Effector CD8-positive, alpha-beta T cell (primary cell): ENCODE measurements around the gene TPRN.

Experiments used
- DNase-seq: peaks from one replicate; lab custom pipeline; 2025; lab: John Stamatoyannopoulos, UW

TPRN gene

DNA sequence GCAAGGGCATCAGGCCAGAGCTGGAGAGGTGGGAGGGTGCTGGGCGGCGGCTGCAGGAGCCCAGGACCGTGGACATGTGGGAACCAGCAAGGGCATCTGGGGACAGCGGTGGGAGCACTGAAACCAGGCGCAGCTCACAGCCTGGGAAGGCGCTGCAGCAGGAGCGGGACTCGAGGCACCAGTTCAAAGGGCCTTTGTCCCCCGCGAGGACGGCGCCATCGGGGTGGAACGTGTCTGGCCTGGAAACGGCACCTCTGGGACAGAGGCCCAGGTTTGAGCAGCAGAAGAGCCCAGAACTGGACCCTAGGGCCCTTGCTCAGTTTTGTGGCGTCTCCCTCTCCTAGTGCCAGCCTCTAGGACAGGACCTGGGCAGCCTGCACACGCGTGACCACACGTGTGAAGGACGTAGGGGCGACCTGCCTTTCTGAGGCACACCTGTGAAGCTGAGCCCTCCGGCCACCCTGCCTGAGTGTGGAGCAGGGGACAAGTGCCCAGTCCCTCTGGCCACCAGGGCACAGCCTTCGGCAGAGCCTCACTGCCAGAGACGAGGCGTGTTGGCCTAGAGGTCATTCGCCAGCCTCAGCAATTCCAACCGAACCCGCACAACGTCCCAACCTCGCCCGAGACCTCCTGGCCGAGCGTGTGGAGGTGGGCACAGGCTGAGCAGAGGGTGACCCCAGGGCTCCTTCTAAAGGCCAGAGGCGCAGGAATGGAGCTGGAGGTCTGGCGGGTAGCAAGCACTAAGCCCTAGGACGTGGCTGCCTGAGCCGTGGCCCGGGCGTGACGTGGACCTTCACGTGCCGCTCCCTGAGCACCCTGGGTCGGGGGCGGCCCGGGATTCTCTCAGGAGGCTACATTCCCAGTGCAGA is 26.5 kb downstream of the TPRN start:
- DNase-seq = no peak

DNA sequence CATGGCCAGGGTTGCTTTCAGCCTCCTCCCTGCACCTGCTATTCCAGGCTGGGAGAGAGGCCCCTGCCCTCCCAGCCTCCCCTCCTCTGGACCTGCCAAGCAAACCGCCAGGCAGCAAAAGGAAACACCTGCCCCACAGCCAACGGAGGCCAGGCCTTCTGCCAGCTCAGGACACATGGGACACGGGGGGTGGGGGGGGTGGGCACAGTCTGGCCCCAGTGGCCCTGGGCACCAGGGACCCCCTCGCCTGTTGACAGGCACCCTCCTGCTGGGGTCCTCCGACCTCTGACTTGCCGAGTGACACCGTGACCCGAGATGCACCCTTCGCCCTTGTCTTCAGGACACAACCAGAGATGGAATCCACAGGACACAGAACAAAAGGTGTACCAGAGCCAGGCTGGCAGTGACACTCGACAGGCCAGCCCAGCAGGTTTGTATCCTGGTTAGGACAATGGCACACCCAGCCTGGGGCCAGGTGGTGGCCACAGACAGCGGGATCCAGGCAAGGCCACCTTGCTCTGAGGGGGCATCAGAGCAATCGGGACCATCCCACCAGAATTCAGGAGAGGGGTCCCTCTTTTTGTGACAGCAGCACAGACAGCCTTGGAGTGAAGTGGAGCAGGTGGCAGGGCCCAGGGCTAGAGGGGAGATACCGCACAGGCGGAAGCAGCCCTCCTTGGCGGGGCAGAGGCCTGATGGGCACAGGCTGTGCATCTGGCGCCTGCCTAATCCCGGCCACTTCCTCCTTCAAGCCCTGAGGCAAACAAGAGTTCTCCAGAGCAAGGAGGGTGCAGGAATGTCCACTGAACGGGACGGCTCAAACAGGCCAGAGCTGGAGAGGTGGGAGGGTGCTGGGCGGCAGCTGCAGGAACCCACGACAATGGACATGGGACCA is 27.4 kb downstream of the TPRN start:
- DNase-seq = no peak

DNA sequence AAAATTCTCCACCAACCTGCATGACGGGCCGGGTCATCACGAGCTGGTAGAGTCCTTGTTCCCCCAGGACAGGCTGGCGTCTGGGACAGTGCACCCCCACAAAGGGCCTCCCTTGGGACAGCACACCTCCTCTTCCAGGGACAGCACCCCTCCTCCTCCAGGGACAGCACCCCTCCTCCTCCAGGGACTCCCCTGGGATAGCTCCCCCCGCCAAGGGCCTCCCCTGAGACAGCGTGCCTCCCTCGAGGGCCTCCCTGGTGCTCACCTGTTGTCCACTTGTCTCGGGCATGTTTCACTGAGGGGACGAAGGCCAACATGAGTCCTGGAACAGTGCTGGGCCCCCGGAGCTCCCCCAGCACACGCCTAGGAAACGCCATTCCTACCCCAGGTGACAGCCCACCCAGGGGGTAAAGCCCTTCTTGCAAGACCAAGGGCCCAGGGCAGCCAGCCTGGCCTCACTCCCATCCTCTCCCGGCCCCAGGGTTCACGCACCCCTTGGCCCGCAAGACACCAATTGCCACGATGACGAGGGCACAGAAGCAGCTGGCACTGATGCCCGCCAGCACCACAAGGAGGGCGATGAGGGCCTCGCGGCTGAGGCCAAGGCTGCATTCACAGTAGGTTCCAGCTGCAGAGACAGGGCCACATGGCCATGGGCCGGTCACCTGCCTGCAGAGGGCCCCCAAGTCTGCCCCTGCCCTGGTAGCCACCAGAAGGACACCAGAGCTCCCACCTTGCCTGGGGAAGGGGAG is 29.2 kb downstream of the TPRN start:
- no peak for DNase-seq

DNA sequence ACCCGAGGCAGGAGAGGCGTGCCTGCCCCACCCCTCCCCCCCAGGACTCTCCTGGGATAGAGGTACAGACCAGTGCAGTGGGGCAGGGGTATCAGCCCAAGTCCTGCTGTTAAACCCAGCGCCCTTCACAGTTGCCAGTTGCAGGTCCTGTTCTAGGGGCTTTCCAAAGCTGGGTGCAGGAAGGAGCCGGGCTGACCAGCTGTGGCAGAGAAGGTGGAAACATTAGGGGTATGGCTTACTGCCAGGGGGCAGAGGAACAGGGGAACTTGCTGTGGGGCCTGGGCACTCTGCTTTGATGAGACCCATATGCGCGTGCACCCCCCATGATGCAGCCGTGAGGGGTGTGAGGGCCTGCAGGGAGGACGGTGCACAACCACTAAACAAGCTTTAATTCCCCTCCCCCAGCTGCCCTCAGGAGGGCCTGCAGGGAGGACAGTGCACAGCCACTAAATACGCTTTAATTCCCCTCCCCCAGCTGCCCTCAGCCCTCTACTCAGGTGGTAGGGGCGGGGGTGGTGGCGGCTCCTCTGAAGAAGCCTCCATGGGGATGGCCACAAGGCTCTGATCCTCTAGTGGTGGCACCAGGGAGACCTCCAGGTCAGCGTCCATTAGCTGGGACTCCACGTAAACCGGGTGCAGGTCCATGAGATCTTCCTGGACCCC is 29.9 kb downstream of the TPRN start:
- DNase-seq = no peak

DNA sequence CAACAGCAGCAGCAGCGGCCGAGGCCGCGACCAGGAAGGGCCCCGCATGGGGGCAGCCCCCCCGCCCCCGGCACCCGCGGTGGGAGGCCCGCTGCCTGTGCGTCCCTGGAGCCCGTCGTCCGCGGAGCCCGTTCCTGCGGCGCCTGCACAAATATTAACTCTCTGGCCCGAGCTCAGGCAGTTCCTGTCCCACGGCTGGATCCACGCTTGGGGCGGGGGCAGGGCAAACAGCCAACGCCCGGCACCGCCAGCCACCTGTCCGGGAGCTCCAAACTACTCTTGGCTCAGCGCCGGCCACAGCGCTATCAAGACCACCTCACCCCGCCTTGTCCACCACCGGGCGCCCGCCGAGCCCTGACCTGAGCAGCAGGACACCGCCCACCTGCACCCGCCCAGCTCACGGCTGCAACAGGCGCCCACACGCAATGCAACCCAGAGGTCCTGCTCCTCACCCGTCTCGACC is 30.6 kb downstream of the TPRN start, which contains the start of gene LRRC26:
LRRC26 (minus strand) TSS at position 156 of the 463 bp plus-strand sequence; CDS start at position 48, 108 bp downstream.
- DNase-seq = no peak

DNA sequence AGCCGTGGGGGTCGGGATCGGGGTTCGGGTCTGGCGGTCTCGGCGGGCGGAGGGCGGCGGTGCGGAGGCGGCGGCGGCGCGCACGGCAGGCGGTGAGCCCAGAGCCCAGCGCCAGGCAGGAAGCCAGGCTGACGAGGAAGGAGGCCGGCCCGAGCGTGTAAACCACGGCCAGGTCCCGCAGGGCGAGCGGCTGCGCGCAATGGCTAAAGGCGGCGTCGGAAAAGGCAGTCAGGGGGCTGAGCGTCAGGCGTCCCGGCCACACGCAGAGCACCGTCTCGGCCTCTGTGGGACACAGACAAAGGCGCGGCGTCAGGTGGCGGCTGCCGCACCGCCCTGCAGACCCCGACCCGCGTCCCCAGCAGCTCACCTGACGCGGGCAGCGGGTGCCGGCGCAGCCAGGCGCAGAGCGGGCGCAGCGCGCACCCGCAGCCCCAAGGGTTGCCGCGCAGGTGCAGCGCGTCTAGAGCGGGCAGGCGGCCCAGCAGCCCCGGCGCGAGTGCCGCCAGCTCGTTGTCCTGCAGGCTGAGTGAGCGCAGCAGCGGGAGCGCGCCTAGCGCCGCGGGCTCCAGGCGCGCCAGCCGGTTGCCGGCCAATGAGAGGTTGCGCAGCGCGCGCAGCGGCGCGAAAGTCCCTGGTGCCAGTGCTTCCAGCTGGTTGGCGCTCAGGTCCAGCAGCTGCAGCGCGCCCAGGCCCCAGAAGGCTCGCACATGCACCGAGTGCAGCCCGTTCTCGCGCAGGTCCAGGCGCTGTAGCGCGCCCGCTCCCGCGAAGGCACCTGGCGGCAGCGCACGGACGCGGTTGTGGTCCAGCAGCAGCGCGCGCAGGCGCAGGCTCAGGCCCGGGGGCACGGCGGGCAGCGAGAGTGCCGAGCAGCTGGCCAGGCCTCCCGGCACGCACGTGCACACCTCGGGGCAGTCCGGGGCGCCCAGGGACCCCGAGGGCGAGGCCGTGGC is 31.4 kb downstream of the TPRN start:
- DNase-seq = no peak

DNA sequence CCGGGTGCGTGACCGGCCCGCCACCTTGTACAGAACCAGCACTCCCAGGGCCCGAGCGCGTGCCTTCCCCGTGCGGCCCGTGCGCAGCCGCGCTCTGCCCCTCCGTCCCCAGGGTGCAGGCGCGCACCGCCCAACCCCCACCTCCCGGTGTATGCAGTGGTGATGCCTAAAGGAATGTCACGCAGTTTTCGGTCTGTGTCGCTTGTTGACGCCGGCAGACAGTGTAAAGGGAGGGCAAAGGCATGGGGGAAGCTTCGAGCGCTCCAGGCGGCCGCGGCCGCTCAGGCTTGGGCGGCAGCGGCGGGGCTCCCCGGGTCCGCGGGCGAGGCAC is 32.0 kb downstream of the TPRN start:
- no peak for DNase-seq

DNA sequence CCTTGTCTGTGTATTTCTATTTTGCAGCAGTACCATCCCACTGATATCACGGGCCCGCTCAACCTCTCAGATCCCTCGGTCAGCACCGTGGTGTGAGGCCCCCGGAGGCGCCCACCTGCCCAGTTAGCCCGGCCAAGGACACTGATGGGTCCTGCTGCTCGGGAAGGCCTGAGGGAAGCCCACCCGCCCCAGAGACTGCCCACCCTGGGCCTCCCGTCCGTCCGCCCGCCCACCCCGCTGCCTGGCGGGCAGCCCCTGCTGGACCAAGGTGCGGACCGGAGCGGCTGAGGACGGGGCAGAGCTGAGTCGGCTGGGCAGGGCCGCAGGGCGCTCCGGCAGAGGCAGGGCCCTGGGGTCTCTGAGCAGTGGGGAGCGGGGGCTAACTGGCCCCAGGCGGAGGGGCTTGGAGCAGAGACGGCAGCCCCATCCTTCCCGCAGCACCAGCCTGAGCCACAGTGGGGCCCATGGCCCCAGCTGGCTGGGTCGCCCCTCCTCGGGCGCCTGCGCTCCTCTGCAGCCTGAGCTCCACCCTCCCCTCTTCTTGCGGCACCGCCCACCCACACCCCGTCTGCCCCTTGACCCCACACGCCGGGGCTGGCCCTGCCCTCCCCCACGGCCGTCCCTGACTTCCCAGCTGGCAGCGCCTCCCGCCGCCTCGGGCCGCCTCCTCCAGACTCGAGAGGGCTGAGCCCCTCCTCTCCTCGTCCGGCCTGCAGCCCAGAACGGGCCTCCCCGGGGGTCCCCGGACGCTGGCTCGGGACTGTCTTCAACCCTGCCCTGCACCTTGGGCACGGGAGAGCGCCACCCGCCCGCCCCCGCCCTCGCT is 32.6 kb downstream of the TPRN start:
- DNase-seq = no peak

DNA sequence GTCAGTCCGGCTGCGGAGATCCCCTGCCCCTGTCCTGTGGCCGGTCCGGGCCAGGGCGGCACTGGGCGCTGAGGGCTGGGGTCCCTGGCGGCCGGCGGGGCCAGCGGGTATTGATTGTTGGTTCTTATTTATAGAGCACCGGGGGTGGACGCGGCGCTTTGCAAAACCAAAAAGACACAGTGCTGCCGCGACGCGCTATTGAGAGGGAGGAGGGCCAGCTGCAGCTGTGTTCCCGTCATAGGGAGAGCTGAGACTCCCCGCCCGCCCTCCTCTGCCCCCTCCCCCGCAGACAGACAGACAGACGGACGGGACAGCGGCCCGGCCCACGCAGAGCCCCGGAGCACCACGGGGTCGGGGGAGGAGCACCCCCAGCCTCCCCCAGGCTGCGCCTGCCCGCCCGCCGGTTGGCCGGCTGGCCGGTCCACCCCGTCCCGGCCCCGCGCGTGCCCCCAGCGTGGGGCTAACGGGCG is 33.2 kb downstream of the TPRN start:
- no peak for DNase-seq

DNA sequence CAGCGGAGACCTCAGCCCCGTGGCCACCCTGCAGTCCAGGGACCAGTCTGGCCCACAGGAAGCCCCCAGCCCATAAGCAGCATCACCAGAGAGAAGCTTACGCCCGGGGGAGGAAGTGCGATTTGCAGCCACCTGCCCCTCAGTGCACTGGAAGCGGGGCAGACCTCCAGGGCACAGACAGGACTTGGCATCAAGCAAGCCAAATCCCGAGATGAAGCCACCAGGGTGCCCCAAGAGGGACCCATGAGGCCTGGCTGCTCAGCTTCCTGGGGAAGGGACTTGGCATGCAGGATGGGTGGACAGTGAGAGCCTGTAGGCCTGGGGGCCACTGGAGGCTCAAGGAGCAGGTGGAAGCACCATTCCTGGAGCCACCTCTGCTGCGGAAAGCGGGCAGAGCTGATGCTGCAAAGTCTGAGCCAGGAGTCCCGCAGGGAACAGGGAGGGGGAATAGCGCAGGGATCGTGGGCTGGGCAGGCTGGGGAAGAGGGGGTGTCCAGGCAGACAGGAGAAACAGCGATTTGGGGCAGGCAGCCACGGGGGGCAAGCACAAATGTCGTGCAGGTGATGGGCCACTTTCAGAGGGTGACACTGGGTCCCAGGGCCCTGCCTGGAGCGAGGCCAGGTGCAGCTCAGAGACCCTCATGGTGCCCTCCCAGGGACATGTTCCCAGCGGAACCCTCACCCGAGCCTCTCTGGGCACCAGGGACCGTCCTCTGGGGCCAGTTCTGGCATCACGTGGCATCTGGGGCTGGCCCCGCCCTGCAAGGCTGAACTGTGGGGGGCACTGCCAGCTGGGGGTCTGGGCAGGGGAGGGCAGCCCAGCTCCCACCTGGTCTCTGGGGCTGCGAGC is 33.9 kb downstream of the TPRN start:
- DNase-seq = no peak

DNA sequence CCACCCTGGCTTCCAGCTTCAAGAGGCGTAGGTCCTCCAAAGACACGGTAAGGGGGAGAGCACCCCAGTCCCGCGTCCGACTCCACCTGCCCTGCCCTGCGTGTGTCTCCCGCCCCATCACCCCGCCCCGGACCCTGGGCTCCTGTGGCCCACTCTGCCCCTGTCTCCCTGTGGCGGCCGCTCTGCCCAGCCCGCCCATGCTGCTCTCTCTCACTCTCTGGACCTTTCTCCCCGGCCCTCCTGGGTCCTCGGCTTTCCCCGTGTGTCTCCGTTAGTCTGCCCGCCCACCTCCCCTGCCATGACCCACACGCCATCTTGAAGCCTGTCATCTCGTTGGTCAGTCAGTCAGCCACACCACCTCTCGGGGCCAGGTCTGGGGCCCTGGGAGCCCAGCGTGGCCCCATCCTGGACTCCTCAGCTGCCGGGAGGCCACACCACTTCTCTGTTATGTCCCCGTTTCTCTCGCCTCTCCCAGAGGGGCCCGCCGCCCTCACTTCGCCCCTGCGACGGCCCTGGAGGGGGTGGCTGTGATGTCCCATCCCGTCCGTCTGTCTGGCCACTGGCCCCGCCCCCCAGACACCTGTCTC is 35.2 kb downstream of the TPRN start:
- no peak for DNase-seq

DNA sequence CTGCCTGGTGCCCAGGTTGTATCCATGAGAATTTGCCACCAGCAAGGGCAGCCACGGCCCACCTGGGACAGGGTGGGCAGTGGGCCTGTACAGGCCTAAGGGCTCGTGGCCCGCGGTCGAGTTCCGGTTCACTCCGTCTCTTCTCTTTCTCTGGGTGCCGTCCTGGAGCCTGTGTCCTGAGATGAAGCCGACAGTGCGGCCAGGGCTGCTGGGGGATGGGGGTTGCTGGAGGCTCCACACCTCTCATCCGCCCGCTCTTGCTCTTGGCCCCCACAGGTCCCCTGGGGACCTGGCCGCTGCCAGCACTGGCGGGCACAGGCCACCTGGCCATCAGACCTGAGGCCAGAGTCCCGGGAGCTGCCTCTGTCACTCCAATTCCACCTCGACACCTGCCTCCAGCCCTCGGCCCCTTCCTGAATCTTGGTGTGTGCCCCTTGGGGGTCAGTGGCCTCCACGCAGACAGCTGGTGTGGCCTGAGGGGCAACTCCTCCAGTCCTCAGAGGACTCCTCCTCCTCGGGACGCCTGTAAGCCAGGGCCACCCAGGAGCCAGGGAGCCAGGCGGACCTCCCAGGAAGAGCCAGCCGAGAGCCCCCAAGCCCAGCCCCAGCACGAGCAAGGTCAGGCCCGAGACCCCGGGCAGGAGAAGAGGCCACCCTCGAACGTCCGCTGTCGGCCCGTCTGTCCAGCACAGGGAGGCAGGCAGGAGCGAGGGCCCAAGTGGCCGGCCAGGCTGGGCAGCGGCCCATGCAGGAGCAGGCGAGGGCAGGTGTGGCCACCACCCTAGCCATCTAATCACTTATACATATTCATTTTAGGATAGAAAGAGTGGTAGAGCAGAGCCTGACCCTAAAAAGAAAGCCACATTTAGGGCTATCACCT is 35.9 kb downstream of the TPRN start:
- DNase-seq = no peak

DNA sequence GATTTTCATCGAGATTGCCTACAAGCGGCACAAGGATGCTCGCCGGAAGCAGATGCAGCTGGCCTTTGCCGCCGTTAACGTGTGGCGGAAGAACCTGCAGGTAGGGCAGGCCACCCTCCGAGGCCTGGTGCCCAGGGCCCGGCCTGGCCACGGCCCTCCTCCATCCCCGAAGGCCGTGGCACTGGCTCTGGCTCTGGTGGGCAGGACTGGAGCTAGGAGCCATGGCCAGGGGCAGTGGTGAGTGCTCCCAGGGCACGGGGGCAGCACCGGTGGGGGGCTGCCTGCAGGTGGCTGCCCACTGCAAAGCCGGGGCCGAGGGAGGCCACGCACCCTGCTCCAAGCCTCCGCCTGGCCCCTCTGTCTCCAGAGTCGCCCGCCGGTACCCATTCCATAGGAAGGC is 36.7 kb downstream of the TPRN start:
- DNase-seq = no peak

DNA sequence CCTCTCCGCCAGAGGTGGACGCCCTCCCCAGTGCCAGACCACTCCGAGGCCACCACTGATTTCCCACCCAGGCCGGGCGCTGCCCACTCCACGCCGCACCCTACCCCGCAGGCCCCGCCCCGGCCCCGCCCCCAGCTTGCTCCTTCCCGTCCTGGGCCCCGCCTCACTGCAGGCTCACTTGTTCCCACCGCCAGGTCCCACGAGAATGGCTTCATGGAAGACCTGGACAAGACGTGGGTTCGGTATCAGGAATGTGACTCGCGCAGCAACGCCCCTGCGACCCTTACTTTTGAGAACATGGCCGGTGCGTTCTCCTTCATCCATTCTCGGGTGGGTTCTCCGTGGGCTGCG is 37.2 kb downstream of the TPRN start:
- DNase-seq = no peak

DNA sequence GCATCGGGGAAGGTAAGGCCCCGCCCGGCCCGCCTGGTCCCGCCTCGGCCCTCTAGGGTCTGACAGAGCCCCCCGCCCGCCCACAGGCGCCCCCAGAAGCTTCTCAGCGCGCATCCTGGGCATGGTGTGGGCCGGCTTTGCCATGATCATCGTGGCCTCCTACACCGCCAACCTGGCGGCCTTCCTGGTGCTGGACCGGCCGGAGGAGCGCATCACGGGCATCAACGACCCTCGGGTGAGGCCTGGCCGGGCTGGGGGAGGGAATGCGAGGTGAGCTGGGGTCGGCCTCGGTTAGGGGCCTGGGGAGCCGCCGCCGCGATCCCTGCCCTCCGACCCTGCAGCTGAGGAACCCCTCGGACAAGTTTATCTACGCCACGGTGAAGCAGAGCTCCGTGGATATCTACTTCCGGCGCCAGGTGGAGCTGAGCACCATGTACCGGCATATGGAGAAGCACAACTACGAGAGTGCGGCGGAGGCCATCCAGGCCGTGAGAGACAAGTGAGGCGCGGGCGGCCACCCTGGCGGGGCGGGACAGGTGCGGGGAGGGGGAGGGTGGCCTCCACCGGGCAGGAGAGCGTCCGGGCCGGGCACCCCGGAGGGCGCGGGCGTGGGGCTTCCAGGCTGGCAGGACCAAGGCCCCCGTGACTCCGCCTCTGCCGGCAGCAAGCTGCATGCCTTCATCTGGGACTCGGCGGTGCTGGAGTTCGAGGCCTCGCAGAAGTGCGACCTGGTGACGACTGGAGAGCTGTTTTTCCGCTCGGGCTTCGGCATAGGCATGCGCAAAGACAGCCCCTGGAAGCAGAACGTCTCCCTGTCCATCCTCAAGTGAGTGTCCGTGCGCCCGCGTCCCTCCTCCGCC is 37.8 kb downstream of the TPRN start:
- no peak for DNase-seq
